K562 (cell line): Measurements from ENCODE around the gene FZD4. TPM values are rescaled to one million over a fixed set of nuclear protein-coding genes. Genes with fewer than 3 reads are reported as not detected.
A peak's percentile ranks its signal among the peaks of the same experiment; 100 is the strongest.

Experiments
- ATAC-seq: fragments of 200-7000 bp; cut with Tn5 transposase; 3 replicates; pipeline ENCODE4 v1.9.1; 2020; ENCODE audit warnings: moderate library complexity
- BruUV-seq: library from RNA; stranded (reverse); fragments of 400-500 nt; replicated peaks from 2 replicates; lab custom pipeline; 2021; lab: Mats Ljungman, UMichigan
- CTCF ChIA-PET: fragments of 300-600 bp; formaldehyde crosslinking; extraction: SDS; loops from one replicate; lab custom pipeline; 2021; ENCODE audit warnings: low intra/inter-chr PET ratio; lab: Yijun Ruan, JAX
- POLR2A ChIA-PET: fragments of 300-600, 350-650 bp; sonication (Branson Sonifier 250); formaldehyde crosslinking; extraction: SDS; loops from one replicate; lab custom pipeline; 2021; ENCODE audit warnings: antibody characterized with exemption, inconsistent platforms; lab: Yijun Ruan, JAX
- DNase-seq, 4 experiments: peaks; one replicate each; pipeline versions ENCODE4 v3.0.0 to v3.0.0-alpha.2; 2011 to 2018; ENCODE audit warnings: low spot score in 3 of 4, mixed read lengths in 3 of 4; ENCODE audit errors: extremely low read depth in 1 of 4
- FAIRE-seq: peaks from 2 replicates; lab custom pipeline; 2011; peaks lifted over from hg19 to GRCh38; lab: Jason Lieb, UNC
- H2AFZ ChIP-seq: 2 replicates; pipeline ENCODE4 v1.6.0; 2011; ENCODE audit warnings: low read depth, low read length, control low read depth, inconsistent platforms
- H3K27ac ChIP-seq: fragments of 200-600 bp; 3 replicates; pipeline ENCODE4 v1.8.0; 2011; ENCODE audit warnings: low read depth, mild to moderate bottlenecking, control low read depth, inconsistent platforms, low read length, moderate library complexity, mixed read lengths; ENCODE audit errors: extremely low read depth
- H3K27me3 ChIP-seq, 2 experiments: fragments of 300-600 bp in 1 of 2; 2 replicates in 1 of 2; 3 replicates in 1 of 2; pipeline versions ENCODE4 v1.6.0 to v1.8.0; 2011; ENCODE audit warnings: inconsistent platforms in 2 of 2, low read length in 2 of 2, mild to moderate bottlenecking in 1 of 2, mixed read lengths in 1 of 2, moderate library complexity in 1 of 2; ENCODE audit not compliant: control insufficient read depth in 2 of 2, insufficient read depth in 2 of 2
- H3K36me3 ChIP-seq: fragments of 300-600 bp; 3 replicates; pipeline ENCODE4 v1.8.0; 2011; ENCODE audit warnings: mild to moderate bottlenecking, low read length, inconsistent platforms; ENCODE audit not compliant: control insufficient read depth, insufficient read depth
- H3K4me1 ChIP-seq, 2 experiments: fragments of 200-600 bp in 1 of 2; replicated peaks in 1 of 2; 2 replicates in 1 of 2; 3 replicates in 1 of 2; pipeline versions ENCODE4 v1.5.1 to v1.8.0; 2011; ENCODE audit warnings: inconsistent platforms in 2 of 2, low read length in 2 of 2, mild to moderate bottlenecking in 1 of 2, mixed read lengths in 1 of 2, moderate library complexity in 1 of 2; ENCODE audit not compliant: control insufficient read depth in 2 of 2, insufficient read depth in 2 of 2
- H3K4me2 ChIP-seq: 2 replicates; pipeline ENCODE4 v1.6.1; 2011; ENCODE audit warnings: low read length, control low read depth, inconsistent platforms, mixed read lengths; ENCODE audit not compliant: insufficient read depth
- H3K4me3 ChIP-seq: fragments of 200-600 bp; sonication (generic), shearing (Covaris generic); 2 replicates; pipeline ENCODE4 v1.5.1; 2016; ENCODE audit warnings: control low read depth, inconsistent platforms
- H3K79me2 ChIP-seq: fragments of 200-600 bp; 3 replicates; pipeline ENCODE4 v1.8.0; 2011; ENCODE audit warnings: low read length, inconsistent platforms; ENCODE audit not compliant: control insufficient read depth, insufficient read depth
- H3K9ac ChIP-seq, 2 experiments: 2 replicates each; pipeline versions ENCODE4 v1.6.0 to v1.6.1; 2011; ENCODE audit warnings: low read depth in 2 of 2, low read length in 2 of 2, control low read depth in 1 of 2, inconsistent platforms in 1 of 2, mild to moderate bottlenecking in 1 of 2, mixed read lengths in 1 of 2; ENCODE audit not compliant: insufficient read depth in 1 of 2
- H3K9me1 ChIP-seq: one replicate; pipeline ENCODE4 v1.6.0; 2011; ENCODE audit warnings: inconsistent platforms, mild to moderate bottlenecking, low read length, moderate library complexity; ENCODE audit not compliant: control insufficient read depth, insufficient read depth
- H3K9me3 ChIP-seq: replicated peaks from 2 replicates; pipeline ENCODE4 v1.5.1; 2011; ENCODE audit warnings: low read depth, low read length, inconsistent platforms; ENCODE audit not compliant: control insufficient read depth, insufficient read depth
- H4K20me1 ChIP-seq: replicated peaks from 2 replicates; pipeline ENCODE4 v1.6.1; 2011; ENCODE audit warnings: low read length, inconsistent platforms, mixed read lengths; ENCODE audit not compliant: control insufficient read depth, insufficient read depth
- ARID1B ChIP-seq: fragments of 450-650 bp; IDR thresholded peaks from 2 replicates; pipeline ENCODE4 v1.6.1; 2016; ENCODE audit warnings: antibody characterized with exemption, mild to moderate bottlenecking, inconsistent platforms
- C11orf30 ChIP-seq: fragments of 450-650 bp; IDR thresholded peaks from 2 replicates; pipeline ENCODE4 v1.6.1; 2016; ENCODE audit warnings: low read depth, mild to moderate bottlenecking
- DPF2 ChIP-seq: fragments of 450-650 bp; IDR thresholded peaks from 2 replicates; pipeline ENCODE4 v1.6.1; 2016
- FOXA1 ChIP-seq: fragments of 450-650 bp; IDR thresholded peaks from 2 replicates; pipeline ENCODE4 v1.6.1; 2016; ENCODE audit warnings: mild to moderate bottlenecking, borderline replicate concordance
- HIVEP1 ChIP-seq: fragments of 250-450 bp; sonication (Bioruptor Pico); IDR thresholded peaks from 2 replicates; pipeline ENCODE4 v1.4.0; 2020; ENCODE audit warnings: mild to moderate bottlenecking
- HMBOX1 ChIP-seq: sonication (generic); IDR thresholded peaks from 2 replicates; pipeline ENCODE4 v1.6.1; 2016
- JUND ChIP-seq, 2 experiments: IDR thresholded peaks; 2 replicates in 1 of 2; 3 replicates in 1 of 2; pipeline ENCODE4 v1.6.1; 2011; ENCODE audit warnings: borderline replicate concordance in 2 of 2, low read depth in 2 of 2, low read length in 2 of 2, improper control_type of control experiment in 1 of 2, missing biosample characterization in 1 of 2, missing genetic modification characterization in 1 of 2, missing genetic modification reagents in 1 of 2
- NR4A1 ChIP-seq, 2 experiments: fragments of 250-450 bp in 1 of 2; fragments of 450-650 bp in 1 of 2; sonication (Bioruptor Pico) in 1 of 2; IDR thresholded peaks; 2 replicates each; pipeline versions ENCODE4 v1.4.0 to v1.6.1; 2016 to 2020; ENCODE audit warnings: mild to moderate bottlenecking in 2 of 2, missing compliant biosample characterization in 1 of 2, missing genetic modification characterization in 1 of 2, moderate library complexity in 1 of 2
- NRF1 ChIP-seq, 2 experiments: fragments of 450-650 bp; IDR thresholded peaks in 1 of 2; conservative IDR thresholded peaks in 1 of 2; 2 replicates each; pipeline ENCODE4 v1.6.1; 2014; ENCODE audit warnings: mild to moderate bottlenecking in 2 of 2
- POU5F1 ChIP-seq: fragments of 150-350 bp; IDR thresholded peaks from 2 replicates; pipeline ENCODE4 v1.6.1; 2014; ENCODE audit warnings: borderline replicate concordance, low read length, low read depth, mild to moderate bottlenecking; ENCODE audit not compliant: partially characterized antibody
- RBFOX2 ChIP-seq: fragments of 200-400 bp; formaldehyde crosslinking; IDR thresholded peaks from 2 replicates; pipeline ENCODE4 v1.6.1; 2017; ENCODE audit warnings: low read depth, mild to moderate bottlenecking, low read length, moderate library complexity
- SMARCE1 ChIP-seq: fragments of 450-650 bp; IDR thresholded peaks from 2 replicates; pipeline ENCODE4 v1.7.1; 2016; ENCODE audit warnings: mild to moderate bottlenecking
- SOX6 ChIP-seq: fragments of 450-650 bp; IDR thresholded peaks from 2 replicates; pipeline ENCODE4 v1.6.1; 2014; ENCODE audit warnings: mild to moderate bottlenecking
- U2AF2 ChIP-seq: fragments of 200-400 bp; formaldehyde crosslinking; optimal IDR thresholded peaks from 2 replicates; pipeline ENCODE3; 2017; ENCODE audit warnings: low read depth, mild to moderate bottlenecking, low read length
- VEZF1 ChIP-seq: fragments of 200-800 bp; sonication (Bioruptor generic); IDR thresholded peaks from 2 replicates; pipeline ENCODE4 v1.6.1; 2017; ENCODE audit warnings: missing genetic modification characterization, missing compliant biosample characterization
- ZC3H11A ChIP-seq: IDR thresholded peaks from 2 replicates; pipeline ENCODE4 v1.6.1; 2012; ENCODE audit warnings: low read depth, low read length, improper control_type of control experiment
- ZNF165 ChIP-seq: fragments of 250-450 bp; sonication (Bioruptor Pico); IDR thresholded peaks from 2 replicates; pipeline ENCODE4 v1.4.0; 2020; ENCODE audit warnings: borderline replicate concordance
- ZNF780A ChIP-seq: fragments of 250-450 bp; sonication (Bioruptor Pico); IDR thresholded peaks from 2 replicates; pipeline ENCODE4 v1.5.0; 2021; ENCODE audit warnings: mild to moderate bottlenecking
- WGBS: fragments of 100-300 bp; shearing (Covaris generic); methylation state at CpG from one replicate; pipeline ENCODE4 v1.1.6; 2016; ENCODE audit warnings: low coverage, mixed read lengths; ENCODE audit not compliant: insufficient coverage; ENCODE audit errors: missing lambda C conversion rate; 5-methylcytosine and 5-hydroxymethylcytosine counted together
- in situ Hi-C: fragments of 300-500 bp; cut with MboI; formaldehyde crosslinking; loops from 4 replicates; pipeline ENCODE4 v1.15.0; 2018; ENCODE audit warnings: inconsistent platforms, mixed read lengths
- intact Hi-C: fragments of 100-400 bp; cut with micrococcal nuclease; formaldehyde crosslinking; loops from 2 replicates; pipeline ENCODE4 v1.14.2; 2022
- polyA plus RNA-seq, 8 experiments: library from polyadenylated mRNA; depleted of rRNA in 4 of 8; stranded (reverse) in 5 of 8; unstranded in 3 of 8; fragments of >200 nt; fragmentation: Nextera tagmentation in 2 of 8; fragmentation: Illumina TruSeq in 1 of 8; extraction: Ambion mirVana in 2 of 8; extraction: Trizol in 1 of 8; gene quantifications; 2 replicates each; pipeline versions ENCODE4 v1.2.1 to v1.2.3, GENCODE V29; 2011 to 2014; ENCODE audit warnings: inconsistent platforms in 1 of 8, missing spikeins in 1 of 8
- total RNA-seq, 7 experiments: library from RNA; depleted of rRNA in 6 of 7; stranded (reverse); fragments of >200 nt in 6 of 7; fragmentation: Illumina TruSeq in 2 of 7; extraction: Trizol in 2 of 7; gene quantifications; 2 replicates each; pipeline versions ENCODE4 v1.2.1 to v1.2.3, GENCODE V29; 2011 to 2021; ENCODE audit warnings: low replicate concordance in 1 of 7
- TF ChIP-seq, protein P1 (sequence below): fragments of 450-650 bp; IDR thresholded peaks from 2 replicates; pipeline ENCODE4 v1.6.1; 2016

FZD4 gene
- total and polyA plus RNA-seq, 9 of the 15 experiments (the other 6 are each of a cell fraction or from before 2014, with no cell fraction given), result 1.2 to 7.9 (median 5.8) TPM

DNA sequence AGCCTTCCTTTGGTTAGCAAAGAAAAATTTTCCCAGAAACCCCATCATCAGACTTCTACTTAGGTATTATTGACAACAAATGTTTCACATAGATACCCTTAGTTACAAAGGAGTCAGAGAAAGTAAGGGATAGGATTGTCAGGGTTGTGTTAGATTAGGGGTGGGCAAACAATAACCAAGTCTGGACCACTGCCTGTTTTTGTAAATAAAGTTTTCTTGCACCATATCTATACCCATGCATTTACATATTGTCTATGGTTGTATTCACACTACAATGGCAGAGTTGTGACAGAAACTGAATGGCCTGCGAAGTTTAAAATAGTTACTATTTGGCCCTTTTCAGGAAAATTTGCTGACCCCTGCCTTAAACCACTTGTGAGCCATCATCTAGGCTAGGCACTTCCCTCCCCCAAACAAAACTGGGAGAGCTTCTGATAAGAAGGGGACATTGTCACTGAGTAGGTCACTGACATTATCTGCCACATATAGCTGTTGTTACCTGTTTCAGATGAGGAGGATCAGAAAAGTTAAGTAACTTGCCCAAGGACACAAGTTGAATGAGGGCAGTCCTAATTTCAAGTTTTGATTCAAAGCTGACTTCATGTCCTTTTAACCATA, 41.9 kb upstream of the FZD4 start:
- Histone ChIP-seq H4K20me1 (no peaks in the 10 kb centered on the region), H3K9me3 (no peaks in the 10 kb centered on the region), H3K27ac (peak overlapping the region; percentile 55), H3K36me3 (no peaks in the 10 kb centered on the region), H3K4me1 (peaks cover 14 to 31% of the 10 kb centered on the region in 2 experiments; a peak in 4 of 5 replicates), H3K4me3 (no peak overlapping the region), H2AFZ (peak overlapping the region; percentile 41), H3K9me1 (no peaks in the 10 kb centered on the region), H3K4me2 (peak overlapping the region; percentile 63), H3K9ac (peak overlapping the region in 1 of 2 experiments; percentile 40; a peak in 1 of 4 replicates), H3K27me3 (no peaks in the 10 kb centered on the region), H3K79me2 (no peaks in the 10 kb centered on the region)
- ChIA-PET CTCF (interaction anchor here (0.7 kb wide), 1 partner anchor 56 kb away, joined by 5 read pairs; no protein-coding TSS in a partner anchor), POLR2A (interaction anchor here (0.6 to 1.1 kb wide), 3 partner anchors 12 to 57 kb away, joined by 3 read pairs; no protein-coding TSS in a partner anchor)
- intact Hi-C loops, result loop anchor here (5.0 kb wide), 1 partner anchor 100 kb away; no protein-coding TSS in a partner anchor
- in situ Hi-C loops, result no loop called here
- FAIRE-seq (peak; percentile 75), ATAC-seq (peak; percentile 38), DNase-seq (peak; percentile 40 to 72 (median 47))
- BruUV-seq, result no TSS peak
- 0% methylated on average over 1 of the region's 1 CpG for WGBS
- TF ChIP-seq HMBOX1 (peak; percentile 29; the same call in 1 of the 2 replicates), FOXA1 (no peak), VEZF1 (CRISPR knock-in tag) (peak; percentile 27; the same call in 1 of the 2 replicates), NR4A1 (CRISPR knock-in tag; IDR thresholded peaks at IDR 0.05) (no peak), NR4A1 (tag; IDR thresholded peaks at IDR 0.05) (peak; percentile 58; the same call in 1 of the 2 replicates), RBFOX2 (no peak), ARID1B (peak; percentile 60; the same call in 1 of the 2 replicates), HIVEP1 (no peak), ZC3H11A (no peak), C11orf30 (peak; percentile 24; the same call in 1 of the 2 replicates), NRF1 (conservative IDR thresholded peaks at IDR 0.05 in 1 of 2, IDR thresholded peaks at IDR 0.05 in 1 of 2) (no peak), U2AF2 (no peak), DPF2 (peak; percentile 79), SOX6 (peak; percentile 65), ZNF780A (no peak), SMARCE1 (peak; percentile 52; the same call in 1 of the 2 replicates), JUND (IDR thresholded peaks at IDR 0.05; ENCODE audit: borderline replicate concordance, low read depth, low read length) (0 out of 2 replicates have a peak, but pooled peaks have one; percentile 9), JUND (tag; IDR thresholded peaks at IDR 0.05; ENCODE audit: borderline replicate concordance, low read depth, low read length) (peak; percentile 29; the same call in 1 of the 3 replicates), ZNF165 (CRISPR knock-in tag) (no peak), POU5F1 (no peak)
- TF ChIP-seq, protein P1, sequence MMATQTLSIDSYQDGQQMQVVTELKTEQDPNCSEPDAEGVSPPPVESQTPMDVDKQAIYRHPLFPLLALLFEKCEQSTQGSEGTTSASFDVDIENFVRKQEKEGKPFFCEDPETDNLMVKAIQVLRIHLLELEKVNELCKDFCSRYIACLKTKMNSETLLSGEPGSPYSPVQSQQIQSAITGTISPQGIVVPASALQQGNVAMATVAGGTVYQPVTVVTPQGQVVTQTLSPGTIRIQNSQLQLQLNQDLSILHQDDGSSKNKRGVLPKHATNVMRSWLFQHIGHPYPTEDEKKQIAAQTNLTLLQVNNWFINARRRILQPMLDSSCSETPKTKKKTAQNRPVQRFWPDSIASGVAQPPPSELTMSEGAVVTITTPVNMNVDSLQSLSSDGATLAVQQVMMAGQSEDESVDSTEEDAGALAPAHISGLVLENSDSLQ, result 0 out of 2 replicates have a peak, but pooled peaks have one; percentile 26
